Stimulated activated CD4-positive, alpha-beta T cell treated with anti-CD3 and anti-CD28 coated beads, Interleukin-15, amount 100 ng/mL, for 1 hour (primary cell): ENCODE measurements around the gene MALSU1.

Source experiments
- DNase-seq, 2 donors: peaks; one replicate each; pipeline ENCODE4 v3.0.0-alpha.2; 2020; ENCODE audit warnings: low read depth in 1 of 2, low spot score in 1 of 2

The MALSU1 gene

GRCh38 chr7:23298885-23299769 is at the start of gene MALSU1:
MALSU1 (plus strand) TSS chr7:23299339; CDS start chr7:23299353, 14 bp downstream.
- DNase-seq, result peak; percentile 81 to 94

GRCh38 chr7:23249486-23249885 is 49.7 kb upstream of the MALSU1 start:
- DNase-seq, result no peak

- DNase-seq, result no peak
Observed at GRCh38 chr7:23254051-23254681, 45.0 kb upstream of the MALSU1 start.

GRCh38 chr7:23256731-23257130 is 42.4 kb upstream of the MALSU1 start:
- no peak for DNase-seq

- no peak for DNase-seq
Observed at GRCh38 chr7:23260371-23260770, 38.8 kb upstream of the MALSU1 start.

GRCh38 chr7:23261843-23262452 is 37.2 kb upstream of the MALSU1 start:
- peak in 1 of 2 donors; percentile 21 for DNase-seq

- DNase-seq, result no peak
Observed at GRCh38 chr7:23264916-23265458, 34.2 kb upstream of the MALSU1 start.

- no peak for DNase-seq
Observed at GRCh38 chr7:23266918-23267317, 32.2 kb upstream of the MALSU1 start.

GRCh38 chr7:23267357-23267756 is 31.8 kb upstream of the MALSU1 start:
- DNase-seq, result no peak

GRCh38 chr7:23268167-23268566 is 31.0 kb upstream of the MALSU1 start:
- DNase-seq, result no peak

GRCh38 chr7:23268746-23269145 is 30.4 kb upstream of the MALSU1 start:
- DNase-seq, result no peak

GRCh38 chr7:23272275-23272674 is 26.9 kb upstream of the MALSU1 start:
- no peak for DNase-seq

- DNase-seq, result peak; percentile 74 to 86
Observed at GRCh38 chr7:23273141-23273599, 26.0 kb upstream of the MALSU1 start.

GRCh38 chr7:23275912-23276311 is 23.2 kb upstream of the MALSU1 start:
- DNase-seq, result no peak

GRCh38 chr7:23276376-23276775 is 22.8 kb upstream of the MALSU1 start:
- DNase-seq, result no peak

GRCh38 chr7:23276947-23277346 is 22.2 kb upstream of the MALSU1 start:
- no peak for DNase-seq

GRCh38 chr7:23277359-23277989 is 21.7 kb upstream of the MALSU1 start:
- DNase-seq, result no peak

- DNase-seq, result no peak
Observed at GRCh38 chr7:23279819-23280525, 19.2 kb upstream of the MALSU1 start.

- DNase-seq, result no peak
Observed at GRCh38 chr7:23283086-23283485, 16.1 kb upstream of the MALSU1 start.

GRCh38 chr7:23284871-23285270 is 14.3 kb upstream of the MALSU1 start:
- DNase-seq, result no peak
